K562 (cell line): ENCODE data around the gene ERF. TPM values are rescaled to one million over a fixed set of nuclear protein-coding genes. Genes with fewer than 3 reads are reported as not detected.

ENCODE experiments used
- ASH1L ChIP-seq: fragments of 450-650 bp; IDR thresholded peaks from 2 replicates; pipeline ENCODE4 v1.6.1; 2018; ENCODE audit warnings: borderline replicate concordance, mild to moderate bottlenecking, low read depth; ENCODE audit not compliant: partially characterized antibody
- CCAR2 ChIP-seq: fragments of 200-400 bp; formaldehyde crosslinking; IDR thresholded peaks from 2 replicates; pipeline ENCODE4 v1.6.1; 2017; ENCODE audit warnings: mild to moderate bottlenecking, low read depth, low read length
- CSDE1 ChIP-seq, 2 experiments: fragments of 450-650 bp; IDR thresholded peaks; 2 replicates each; pipeline ENCODE4 v1.6.1; 2016; ENCODE audit warnings: mild to moderate bottlenecking in 1 of 2
- EWSR1 ChIP-seq: fragments of 450-650 bp; IDR thresholded peaks from 2 replicates; pipeline ENCODE4 v1.6.1; 2018; ENCODE audit warnings: borderline replicate concordance, mild to moderate bottlenecking, low read depth, moderate library complexity; ENCODE audit not compliant: partially characterized antibody
- MECOM ChIP-seq: fragments of 250-450 bp; sonication (Bioruptor Pico); IDR thresholded peaks from 2 replicates; pipeline ENCODE4 v1.8.0; 2022; ENCODE audit warnings: inconsistent platforms
- POLR2AphosphoS5 ChIP-seq: IDR thresholded peaks from 2 replicates; pipeline ENCODE4 v1.6.1; 2011; ENCODE audit warnings: mild to moderate bottlenecking, low read depth, low read length, moderate library complexity; ENCODE audit not compliant: control insufficient read depth, insufficient read depth
- STAT5A ChIP-seq: IDR thresholded peaks from 2 replicates; pipeline ENCODE4 v1.6.1; 2012; ENCODE audit warnings: low read length, inconsistent platforms, borderline replicate concordance
- ZNF583 ChIP-seq: fragments of 250-450 bp; sonication (Bioruptor Pico); IDR thresholded peaks from 2 replicates; pipeline ENCODE4 v1.4.0; 2020
- polyA plus RNA-seq, 8 experiments: library from polyadenylated mRNA; depleted of rRNA in 4 of 8; stranded (reverse) in 5 of 8; unstranded in 3 of 8; fragments of >200 nt; fragmentation: Nextera tagmentation in 2 of 8; fragmentation: Illumina TruSeq in 1 of 8; extraction: Ambion mirVana in 2 of 8; extraction: Trizol in 1 of 8; gene quantifications; 2 replicates each; pipeline versions ENCODE4 v1.2.1 to v1.2.3, GENCODE V29; 2011 to 2014; ENCODE audit warnings: inconsistent platforms in 1 of 8, missing spikeins in 1 of 8
- total RNA-seq, 7 experiments: library from RNA; depleted of rRNA in 6 of 7; stranded (reverse); fragments of >200 nt in 6 of 7; fragmentation: Illumina TruSeq in 2 of 7; extraction: Trizol in 2 of 7; gene quantifications; 2 replicates each; pipeline versions ENCODE4 v1.2.1 to v1.2.3, GENCODE V29; 2011 to 2021; ENCODE audit warnings: low replicate concordance in 1 of 7
- TF ChIP-seq, protein P1 (sequence below): sonication (generic); formaldehyde crosslinking; IDR thresholded peaks from 2 replicates; pipeline ENCODE4 v1.5.0; 2020; ENCODE audit warnings: missing genetic modification reagents
- TF ChIP-seq, protein P2 (sequence below): fragments of 200-800 bp; sonication (Bioruptor generic); IDR thresholded peaks from 2 replicates; pipeline ENCODE4 v1.6.1; 2017; ENCODE audit warnings: missing genetic modification characterization, missing compliant biosample characterization
- TF ChIP-seq, protein P3 (sequence below): fragments of 450-650 bp; IDR thresholded peaks from 2 replicates; pipeline ENCODE4 v1.6.1; 2016
- TF ChIP-seq, protein P4 (sequence below): sonication (generic); formaldehyde crosslinking; IDR thresholded peaks from 2 replicates; pipeline ENCODE4 v1.8.0; 2022; ENCODE audit warnings: mild to moderate bottlenecking, low read depth, missing genetic modification reagents
- TF ChIP-seq, protein P5 (sequence below): fragments of 200-800 bp; sonication (Bioruptor generic); IDR thresholded peaks from 2 replicates; pipeline ENCODE4 v1.6.1; 2017; ENCODE audit warnings: missing genetic modification characterization, missing compliant biosample characterization
- TF ChIP-seq, protein P6 (sequence below): sonication (generic); formaldehyde crosslinking; IDR thresholded peaks from 2 replicates; pipeline ENCODE4 v1.8.1; 2023; ENCODE audit warnings: missing genetic modification reagents, mild to moderate bottlenecking, borderline replicate concordance

The ERF gene
- total and polyA plus RNA-seq, 9 of the 15 experiments (the other 6 are each of a cell fraction or from before 2014, with no cell fraction given) = 0.03 to 75.4 (median 27.0) TPM

DNA sequence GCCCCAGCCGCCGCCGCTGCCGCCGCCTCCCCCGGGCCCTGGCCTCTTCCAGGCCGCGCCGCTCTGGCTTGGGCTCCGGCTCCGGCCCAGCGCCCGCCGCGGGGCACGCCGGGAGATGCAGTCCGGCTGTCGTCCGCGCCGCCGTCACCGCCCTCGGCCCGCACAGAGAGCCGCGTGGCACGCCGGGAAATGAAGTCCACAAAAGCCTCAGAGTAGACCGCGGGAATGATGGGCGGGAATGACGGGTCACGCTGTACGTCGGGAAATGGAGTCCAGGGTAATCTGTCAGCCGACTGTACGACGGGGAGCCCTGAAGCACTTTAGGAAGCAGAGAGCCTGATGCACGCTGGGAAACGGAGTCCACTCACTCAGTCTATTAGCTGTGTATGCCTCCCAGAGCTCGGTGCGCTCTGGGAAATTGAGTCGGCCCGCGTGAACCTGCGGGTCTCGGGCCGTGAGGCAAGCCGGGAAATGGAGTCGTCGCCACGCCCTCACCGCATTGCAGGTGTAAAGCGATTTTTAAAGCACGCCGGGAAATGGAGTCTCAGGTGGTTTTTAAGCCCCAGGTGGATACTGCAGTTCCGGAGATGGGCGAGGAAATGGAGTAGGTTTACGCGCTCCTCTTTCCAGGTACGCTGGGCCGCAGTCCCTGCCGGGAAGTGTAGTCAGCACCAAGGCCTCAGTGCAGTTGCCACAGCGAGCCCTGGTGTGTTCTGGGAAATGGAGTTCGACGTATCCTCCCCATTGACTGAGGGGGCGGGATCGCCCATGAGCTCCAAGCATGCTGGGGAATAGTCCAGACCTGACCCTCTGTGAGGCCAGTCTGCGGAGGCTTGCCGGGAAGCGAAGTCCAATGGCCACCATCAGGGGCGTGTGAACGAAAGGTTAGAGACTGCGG, 12.2 kb downstream of the ERF start, which contains the start of gene GSK3A (continued):
- TF ChIP-seq POLR2AphosphoS5 (peak; percentile 94), STAT5A (peak; percentile 18; the same call in 1 of the 2 replicates), MECOM (CRISPR knock-in tag) (no peak), ASH1L (peak; percentile 79), ZNF583 (CRISPR knock-in tag) (no peak), EWSR1 (no peak), CSDE1 (IDR thresholded peaks at IDR 0.05) (no peak), CCAR2 (no peak)
- TF ChIP-seq, protein P1, sequence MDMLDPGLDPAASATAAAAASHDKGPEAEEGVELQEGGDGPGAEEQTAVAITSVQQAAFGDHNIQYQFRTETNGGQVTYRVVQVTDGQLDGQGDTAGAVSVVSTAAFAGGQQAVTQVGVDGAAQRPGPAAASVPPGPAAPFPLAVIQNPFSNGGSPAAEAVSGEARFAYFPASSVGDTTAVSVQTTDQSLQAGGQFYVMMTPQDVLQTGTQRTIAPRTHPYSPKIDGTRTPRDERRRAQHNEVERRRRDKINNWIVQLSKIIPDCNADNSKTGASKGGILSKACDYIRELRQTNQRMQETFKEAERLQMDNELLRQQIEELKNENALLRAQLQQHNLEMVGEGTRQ (CRISPR knock-in tag) = peak; percentile 42
- TF ChIP-seq, protein P2, sequence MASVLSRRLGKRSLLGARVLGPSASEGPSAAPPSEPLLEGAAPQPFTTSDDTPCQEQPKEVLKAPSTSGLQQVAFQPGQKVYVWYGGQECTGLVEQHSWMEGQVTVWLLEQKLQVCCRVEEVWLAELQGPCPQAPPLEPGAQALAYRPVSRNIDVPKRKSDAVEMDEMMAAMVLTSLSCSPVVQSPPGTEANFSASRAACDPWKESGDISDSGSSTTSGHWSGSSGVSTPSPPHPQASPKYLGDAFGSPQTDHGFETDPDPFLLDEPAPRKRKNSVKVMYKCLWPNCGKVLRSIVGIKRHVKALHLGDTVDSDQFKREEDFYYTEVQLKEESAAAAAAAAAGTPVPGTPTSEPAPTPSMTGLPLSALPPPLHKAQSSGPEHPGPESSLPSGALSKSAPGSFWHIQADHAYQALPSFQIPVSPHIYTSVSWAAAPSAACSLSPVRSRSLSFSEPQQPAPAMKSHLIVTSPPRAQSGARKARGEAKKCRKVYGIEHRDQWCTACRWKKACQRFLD (CRISPR knock-in tag) = peak; percentile 93
- TF ChIP-seq, protein P3, sequence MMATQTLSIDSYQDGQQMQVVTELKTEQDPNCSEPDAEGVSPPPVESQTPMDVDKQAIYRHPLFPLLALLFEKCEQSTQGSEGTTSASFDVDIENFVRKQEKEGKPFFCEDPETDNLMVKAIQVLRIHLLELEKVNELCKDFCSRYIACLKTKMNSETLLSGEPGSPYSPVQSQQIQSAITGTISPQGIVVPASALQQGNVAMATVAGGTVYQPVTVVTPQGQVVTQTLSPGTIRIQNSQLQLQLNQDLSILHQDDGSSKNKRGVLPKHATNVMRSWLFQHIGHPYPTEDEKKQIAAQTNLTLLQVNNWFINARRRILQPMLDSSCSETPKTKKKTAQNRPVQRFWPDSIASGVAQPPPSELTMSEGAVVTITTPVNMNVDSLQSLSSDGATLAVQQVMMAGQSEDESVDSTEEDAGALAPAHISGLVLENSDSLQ = peak; percentile 97
- TF ChIP-seq, protein P4, sequence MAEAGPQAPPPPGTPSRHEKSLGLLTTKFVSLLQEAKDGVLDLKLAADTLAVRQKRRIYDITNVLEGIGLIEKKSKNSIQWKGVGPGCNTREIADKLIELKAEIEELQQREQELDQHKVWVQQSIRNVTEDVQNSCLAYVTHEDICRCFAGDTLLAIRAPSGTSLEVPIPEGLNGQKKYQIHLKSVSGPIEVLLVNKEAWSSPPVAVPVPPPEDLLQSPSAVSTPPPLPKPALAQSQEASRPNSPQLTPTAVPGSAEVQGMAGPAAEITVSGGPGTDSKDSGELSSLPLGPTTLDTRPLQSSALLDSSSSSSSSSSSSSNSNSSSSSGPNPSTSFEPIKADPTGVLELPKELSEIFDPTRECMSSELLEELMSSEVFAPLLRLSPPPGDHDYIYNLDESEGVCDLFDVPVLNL (CRISPR knock-in tag) = 0 out of 2 replicates have a peak, but pooled peaks have one; percentile 37
- TF ChIP-seq, protein P5, sequence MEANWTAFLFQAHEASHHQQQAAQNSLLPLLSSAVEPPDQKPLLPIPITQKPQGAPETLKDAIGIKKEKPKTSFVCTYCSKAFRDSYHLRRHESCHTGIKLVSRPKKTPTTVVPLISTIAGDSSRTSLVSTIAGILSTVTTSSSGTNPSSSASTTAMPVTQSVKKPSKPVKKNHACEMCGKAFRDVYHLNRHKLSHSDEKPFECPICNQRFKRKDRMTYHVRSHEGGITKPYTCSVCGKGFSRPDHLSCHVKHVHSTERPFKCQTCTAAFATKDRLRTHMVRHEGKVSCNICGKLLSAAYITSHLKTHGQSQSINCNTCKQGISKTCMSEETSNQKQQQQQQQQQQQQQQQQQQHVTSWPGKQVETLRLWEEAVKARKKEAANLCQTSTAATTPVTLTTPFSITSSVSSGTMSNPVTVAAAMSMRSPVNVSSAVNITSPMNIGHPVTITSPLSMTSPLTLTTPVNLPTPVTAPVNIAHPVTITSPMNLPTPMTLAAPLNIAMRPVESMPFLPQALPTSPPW (CRISPR knock-in tag) = peak; percentile 71
- TF ChIP-seq, protein P6, sequence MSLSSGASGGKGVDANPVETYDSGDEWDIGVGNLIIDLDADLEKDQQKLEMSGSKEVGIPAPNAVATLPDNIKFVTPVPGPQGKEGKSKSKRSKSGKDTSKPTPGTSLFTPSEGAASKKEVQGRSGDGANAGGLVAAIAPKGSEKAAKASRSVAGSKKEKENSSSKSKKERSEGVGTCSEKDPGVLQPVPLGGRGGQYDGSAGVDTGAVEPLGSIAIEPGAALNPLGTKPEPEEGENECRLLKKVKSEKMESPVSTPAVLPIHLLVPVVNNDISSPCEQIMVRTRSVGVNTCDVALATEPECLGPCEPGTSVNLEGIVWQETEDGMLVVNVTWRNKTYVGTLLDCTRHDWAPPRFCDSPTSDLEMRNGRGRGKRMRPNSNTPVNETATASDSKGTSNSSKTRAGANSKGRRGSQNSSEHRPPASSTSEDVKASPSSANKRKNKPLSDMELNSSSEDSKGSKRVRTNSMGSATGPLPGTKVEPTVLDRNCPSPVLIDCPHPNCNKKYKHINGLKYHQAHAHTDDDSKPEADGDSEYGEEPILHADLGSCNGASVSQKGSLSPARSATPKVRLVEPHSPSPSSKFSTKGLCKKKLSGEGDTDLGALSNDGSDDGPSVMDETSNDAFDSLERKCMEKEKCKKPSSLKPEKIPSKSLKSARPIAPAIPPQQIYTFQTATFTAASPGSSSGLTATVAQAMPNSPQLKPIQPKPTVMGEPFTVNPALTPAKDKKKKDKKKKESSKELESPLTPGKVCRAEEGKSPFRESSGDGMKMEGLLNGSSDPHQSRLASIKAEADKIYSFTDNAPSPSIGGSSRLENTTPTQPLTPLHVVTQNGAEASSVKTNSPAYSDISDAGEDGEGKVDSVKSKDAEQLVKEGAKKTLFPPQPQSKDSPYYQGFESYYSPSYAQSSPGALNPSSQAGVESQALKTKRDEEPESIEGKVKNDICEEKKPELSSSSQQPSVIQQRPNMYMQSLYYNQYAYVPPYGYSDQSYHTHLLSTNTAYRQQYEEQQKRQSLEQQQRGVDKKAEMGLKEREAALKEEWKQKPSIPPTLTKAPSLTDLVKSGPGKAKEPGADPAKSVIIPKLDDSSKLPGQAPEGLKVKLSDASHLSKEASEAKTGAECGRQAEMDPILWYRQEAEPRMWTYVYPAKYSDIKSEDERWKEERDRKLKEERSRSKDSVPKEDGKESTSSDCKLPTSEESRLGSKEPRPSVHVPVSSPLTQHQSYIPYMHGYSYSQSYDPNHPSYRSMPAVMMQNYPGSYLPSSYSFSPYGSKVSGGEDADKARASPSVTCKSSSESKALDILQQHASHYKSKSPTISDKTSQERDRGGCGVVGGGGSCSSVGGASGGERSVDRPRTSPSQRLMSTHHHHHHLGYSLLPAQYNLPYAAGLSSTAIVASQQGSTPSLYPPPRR (CRISPR knock-in tag) = no peak
